CD4-positive, alpha-beta T cell treated with Interferon gamma for 1 hour (primary cell): Measurements from ENCODE around the gene SNF8.

ENCODE experiments used
- DNase-seq: peaks from one replicate; pipeline ENCODE4 v3.0.0-alpha.2; 2020

SNF8 gene

GRCh38 chr17:48928876-48929811 is 15.5 kb downstream of the SNF8 start:
- no peak for DNase-seq

- DNase-seq: no peak
These were observed 16.5 kb downstream of the SNF8 start for GRCh38 chr17:48927978-48928745.

GRCh38 chr17:48925991-48926342 is 18.7 kb downstream of the SNF8 start:
- no peak for DNase-seq

- DNase-seq: no peak
These were observed 19.2 kb downstream of the SNF8 start for GRCh38 chr17:48925251-48925990.

DNA sequence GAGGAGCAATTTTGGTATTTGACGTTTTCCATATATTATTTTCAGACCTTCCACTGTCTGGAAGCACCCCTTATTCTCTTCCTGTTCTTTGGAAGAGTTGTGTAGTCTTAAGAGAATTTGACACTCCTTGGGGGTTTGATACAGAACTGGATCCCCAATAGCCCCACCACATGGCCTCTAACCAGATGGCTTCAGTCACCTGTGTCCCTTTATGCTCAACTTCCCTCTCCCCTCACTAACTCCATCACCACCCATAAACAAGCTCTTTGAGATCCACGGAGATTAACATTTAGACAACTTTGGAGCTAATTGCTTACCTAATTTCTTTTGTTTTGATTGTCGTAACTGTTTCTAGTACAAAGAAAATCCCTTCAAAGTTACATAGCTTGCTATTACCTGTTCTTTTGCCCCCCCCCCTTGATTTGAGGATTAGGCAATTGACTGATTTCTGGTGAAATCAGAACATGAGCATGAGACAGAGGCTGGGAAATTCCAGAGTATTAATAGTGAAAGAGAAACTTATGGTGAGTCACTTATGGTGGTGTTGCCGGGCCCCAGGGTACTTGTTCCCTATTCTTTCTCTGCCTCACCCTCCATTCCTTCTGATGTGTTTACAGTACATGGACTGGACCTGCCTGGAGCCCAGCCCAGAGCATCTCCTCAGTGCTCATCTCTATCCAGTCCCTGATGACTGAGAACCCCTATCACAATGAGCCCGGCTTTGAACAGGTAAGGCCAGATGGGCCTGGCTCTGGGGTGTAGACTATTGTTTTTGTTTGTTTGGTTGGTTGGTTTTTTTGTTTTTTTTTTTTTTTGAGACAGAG is 29.0 kb downstream of the SNF8 start:
- DNase-seq: peak; percentile 42

- DNase-seq: no peak
These were observed 32.2 kb downstream of the SNF8 start for GRCh38 chr17:48912476-48912875.

GRCh38 chr17:48910370-48910769 is 34.3 kb downstream of the SNF8 start:
- DNase-seq: no peak

- DNase-seq: no peak
These were observed 34.9 kb downstream of the SNF8 start for GRCh38 chr17:48909783-48910182.

- peak; percentile 87 for DNase-seq
These were observed 35.7 kb downstream of the SNF8 start for GRCh38 chr17:48908853-48909394.

GRCh38 chr17:48908047-48908843 is 36.4 kb downstream of the SNF8 start, which contains the start of gene UBE2Z:
UBE2Z (plus strand) TSS chr17:48908407; CDS start chr17:48908504, 97 bp downstream.
- peak; percentile 93 for DNase-seq

DNA sequence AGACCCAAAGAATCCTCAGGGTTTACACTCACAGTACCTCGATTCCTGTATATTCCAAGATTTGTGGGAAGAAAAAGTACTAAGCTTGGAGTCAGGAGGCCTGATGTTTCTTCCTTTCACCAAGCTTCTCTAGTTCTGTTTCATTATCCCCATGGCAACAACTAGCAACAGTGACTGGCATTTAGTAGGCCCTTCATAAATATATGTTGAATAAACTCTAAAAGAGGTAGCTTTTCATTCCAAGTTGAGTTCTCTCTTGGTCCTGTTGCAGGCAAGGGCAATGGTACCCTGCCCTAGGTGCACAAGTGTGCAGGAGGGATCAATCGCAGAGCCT is 37.0 kb downstream of the SNF8 start:
- DNase-seq: no peak

GRCh38 chr17:48905987-48906515 is 38.6 kb downstream of the SNF8 start:
- DNase-seq: no peak

DNA sequence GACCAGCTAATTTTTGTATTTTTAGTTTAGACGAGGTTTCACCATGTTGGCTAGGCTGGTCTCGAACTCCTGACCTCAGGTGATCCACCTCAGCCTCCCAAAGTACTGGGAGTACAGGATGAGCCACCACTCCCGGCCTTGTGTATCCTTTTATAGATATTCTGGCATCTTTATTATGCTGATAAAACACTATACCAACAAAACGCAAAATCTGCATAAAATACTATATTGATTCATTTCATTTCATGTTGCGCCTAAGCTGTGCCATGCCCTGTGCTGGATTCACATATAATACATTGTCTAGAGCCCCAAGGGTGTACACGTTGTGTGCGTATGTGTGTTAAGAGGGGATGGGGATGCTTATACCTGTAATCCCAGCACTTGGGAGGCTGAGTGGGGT is 40.2 kb downstream of the SNF8 start:
- DNase-seq: no peak

- DNase-seq: no peak
These were observed 41.2 kb downstream of the SNF8 start for GRCh38 chr17:48903401-48903800.

GRCh38 chr17:48901241-48901640 is 43.4 kb downstream of the SNF8 start:
- DNase-seq: no peak

DNA sequence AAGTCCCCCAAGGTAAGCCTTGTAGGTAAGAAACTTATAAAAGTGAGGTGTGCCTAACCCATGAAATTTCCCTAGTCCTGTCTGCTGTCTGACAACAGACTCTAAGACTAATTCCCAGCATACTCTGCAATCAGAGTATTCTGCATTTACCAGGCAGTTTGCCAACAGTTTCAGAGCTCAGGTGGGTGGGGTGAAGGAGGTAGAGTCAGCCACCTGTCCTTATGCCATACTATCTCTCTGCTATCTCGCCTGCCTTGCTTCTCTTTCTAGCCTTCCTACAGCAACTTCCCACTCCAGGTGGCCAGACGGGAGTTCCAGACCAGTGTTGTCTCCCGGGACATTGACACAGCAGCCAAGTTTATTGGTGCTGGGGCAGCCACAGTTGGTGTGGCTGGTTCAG is 49.8 kb downstream of the SNF8 start:
- DNase-seq: no peak

DNA sequence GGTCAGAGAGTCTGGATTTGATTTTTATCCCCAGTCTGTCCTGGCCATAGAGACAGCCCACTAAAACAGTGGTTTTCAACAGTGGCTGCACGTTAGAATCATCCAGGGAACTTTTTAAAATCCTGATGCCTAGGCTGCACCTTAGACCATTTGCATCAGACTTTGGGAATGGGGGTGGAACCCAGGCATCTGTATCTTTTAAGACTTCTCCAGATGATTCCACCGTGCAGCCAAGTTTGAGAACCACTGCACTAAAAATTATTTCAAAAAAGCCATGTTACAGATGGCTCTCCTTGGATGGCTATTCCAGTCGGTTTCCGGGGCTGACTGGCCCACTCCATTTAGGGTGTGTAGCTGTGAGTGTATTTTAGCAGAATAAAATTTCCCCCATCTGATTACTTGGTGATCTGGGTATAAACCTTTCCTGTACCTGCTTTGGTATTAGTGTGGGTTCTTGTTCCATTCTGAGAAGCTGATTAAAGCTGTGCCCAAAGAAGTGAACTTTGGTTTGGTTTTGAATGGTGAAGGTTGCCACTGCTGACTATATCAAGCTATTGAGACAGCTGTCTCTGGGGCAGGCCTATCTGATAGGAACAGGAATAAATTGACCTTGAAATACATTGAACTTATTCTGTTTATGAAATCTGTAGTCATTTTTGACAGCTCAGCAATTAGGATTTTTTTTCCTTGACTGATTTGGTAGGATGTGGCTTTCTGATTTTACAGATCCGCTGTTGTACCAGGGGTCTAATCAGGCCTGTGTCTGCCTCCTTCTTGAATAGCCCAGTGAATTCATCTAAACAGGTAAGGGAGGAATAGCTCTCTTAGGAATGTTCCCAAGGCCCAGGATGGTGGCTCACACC is 50.8 kb downstream of the SNF8 start:
- no peak for DNase-seq

DNA sequence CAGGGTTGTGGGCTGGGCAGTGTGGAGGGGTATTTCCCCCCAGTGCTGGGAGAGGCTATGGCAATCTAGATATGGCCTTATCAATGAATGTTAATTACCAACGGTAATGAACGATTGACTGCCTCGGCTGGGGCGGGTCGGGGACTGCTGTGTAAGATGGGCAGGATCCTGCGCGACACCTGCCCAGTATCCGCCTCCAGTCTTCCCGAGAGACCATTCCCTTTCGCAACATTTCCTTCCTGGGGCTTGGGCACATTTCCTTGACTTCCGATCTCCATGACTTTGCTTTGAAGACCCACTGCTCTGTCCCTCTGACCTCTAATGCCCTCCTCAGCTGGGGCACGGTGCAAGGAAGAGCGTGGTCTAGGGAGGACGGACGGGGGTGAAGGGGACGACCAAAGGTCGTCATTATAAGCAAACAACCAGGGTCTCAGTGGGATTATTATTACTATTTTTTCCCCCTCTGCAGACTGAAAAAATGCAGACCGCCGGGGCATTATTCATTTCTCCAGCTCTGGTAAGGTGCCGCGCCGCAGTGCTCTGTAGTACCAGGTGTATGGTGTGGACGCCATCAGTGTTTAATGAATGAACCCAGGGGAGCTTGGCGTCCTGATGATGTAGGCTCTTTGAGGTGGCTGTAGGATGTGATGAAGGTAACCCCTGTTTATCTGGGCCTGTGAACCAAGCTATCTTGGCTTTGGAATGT is 51.5 kb downstream of the SNF8 start:
- no peak for DNase-seq

DNA sequence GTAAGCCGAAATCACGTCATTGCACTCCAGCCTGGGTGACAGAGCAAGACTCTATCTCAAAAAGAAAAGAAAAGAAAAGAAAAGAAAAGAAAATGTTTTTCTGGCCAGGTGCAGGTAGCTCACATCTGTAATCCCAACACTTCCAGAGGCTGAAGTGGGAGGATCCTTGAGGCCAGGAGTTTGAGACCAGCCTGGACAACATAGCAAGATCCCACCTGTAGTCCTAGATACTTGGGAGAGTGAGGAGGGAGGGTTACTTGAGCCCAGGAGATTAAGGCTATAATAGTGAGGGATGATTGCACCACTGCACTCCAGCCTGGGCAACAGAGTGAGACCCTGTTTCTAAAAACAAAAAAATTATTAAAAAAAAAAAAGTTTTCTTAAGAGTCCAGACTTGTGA is 54.6 kb downstream of the SNF8 start:
- DNase-seq: no peak
